ENCODE data around the gene MMP13.
"Not testable (repeated sequence)": the region's sequence is repeated elsewhere in the genome, so short reads cannot be mapped to it uniquely, and the experiment has no call there.

MMP13 gene

GRCh38 chr11:102935514-102935913 lies 20.0 kb downstream of the MMP13 start:
- DNase-seq (ENCODE audit: low read depth) = no peak

GRCh38 chr11:102934735-102935134 lies 20.8 kb downstream of the MMP13 start:
- no peak for DNase-seq (ENCODE audit: low read depth)

- no peak for DNase-seq (ENCODE audit: low read depth)
These were observed 21.9 kb downstream of the MMP13 start for GRCh38 chr11:102933627-102934026.

GRCh38 chr11:102932678-102933077 lies 22.9 kb downstream of the MMP13 start:
- no peak for DNase-seq (ENCODE audit: low read depth)

GRCh38 chr11:102930451-102930850 lies 25.1 kb downstream of the MMP13 start:
- no peak for DNase-seq (ENCODE audit: low read depth)

GRCh38 chr11:102929972-102930371 lies 25.6 kb downstream of the MMP13 start:
- DNase-seq (ENCODE audit: low read depth) = no peak

DNA sequence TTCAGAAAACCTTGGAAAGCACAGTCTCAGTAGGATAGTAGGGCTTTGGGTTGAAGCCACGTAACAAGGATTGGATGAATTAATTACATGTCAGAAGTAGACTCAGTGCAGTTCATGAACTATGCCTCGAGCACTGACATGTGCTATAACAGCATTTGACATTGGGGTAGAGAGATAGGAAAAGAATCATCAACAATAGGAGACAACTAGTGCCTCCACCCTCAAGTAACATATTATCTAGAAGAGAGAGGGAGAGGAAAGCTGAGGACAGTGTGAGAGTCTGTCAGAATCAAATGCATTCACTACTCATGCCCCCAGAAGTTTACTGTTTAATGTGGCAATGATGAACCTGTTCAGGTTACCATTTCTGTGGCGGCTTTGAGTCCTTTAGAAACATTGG lies 26.4 kb downstream of the MMP13 start:
- DNase-seq (ENCODE audit: low read depth) = no peak

DNA sequence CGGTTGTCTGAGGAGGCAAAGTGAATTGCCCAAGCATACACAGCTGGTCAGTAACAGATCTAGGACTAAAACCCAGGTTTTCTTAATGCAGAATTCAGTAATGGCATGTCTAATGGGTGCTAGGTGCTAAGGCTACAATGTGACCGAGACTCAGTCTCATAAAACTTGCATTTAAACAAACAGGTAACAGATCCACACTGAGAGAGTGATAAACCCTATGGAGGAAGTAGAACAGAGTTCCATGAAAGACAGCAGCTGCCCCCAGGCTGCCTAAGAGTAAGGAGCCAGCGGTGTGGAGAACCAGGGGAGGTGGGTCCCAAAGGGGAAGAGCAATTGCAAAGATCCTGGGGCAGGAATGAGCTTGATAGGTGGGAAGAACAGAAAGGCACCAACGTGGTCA lies 27.3 kb downstream of the MMP13 start:
- DNase-seq (ENCODE audit: low read depth) = no peak

DNA sequence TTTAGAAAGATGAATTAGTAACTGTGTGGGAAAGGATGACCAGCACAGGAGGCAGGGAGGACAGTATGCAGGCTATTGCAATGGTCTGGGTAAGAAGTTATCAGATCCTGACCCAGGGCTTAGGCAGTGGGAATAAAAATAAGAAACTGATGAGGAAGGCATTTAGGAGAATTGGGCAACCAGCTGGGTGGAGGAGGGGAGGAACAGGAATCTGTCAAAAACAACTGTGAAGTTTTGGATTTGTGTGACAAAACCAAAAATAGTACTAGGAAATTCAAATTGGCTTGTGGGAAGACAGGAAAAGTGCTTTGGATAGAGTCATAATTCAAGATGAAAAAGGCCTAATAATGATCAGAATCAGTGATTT lies 27.9 kb downstream of the MMP13 start:
- no peak for DNase-seq (ENCODE audit: low read depth)

- DNase-seq (ENCODE audit: low read depth) = no peak
These were observed 28.4 kb downstream of the MMP13 start for GRCh38 chr11:102926961-102927623.

DNA sequence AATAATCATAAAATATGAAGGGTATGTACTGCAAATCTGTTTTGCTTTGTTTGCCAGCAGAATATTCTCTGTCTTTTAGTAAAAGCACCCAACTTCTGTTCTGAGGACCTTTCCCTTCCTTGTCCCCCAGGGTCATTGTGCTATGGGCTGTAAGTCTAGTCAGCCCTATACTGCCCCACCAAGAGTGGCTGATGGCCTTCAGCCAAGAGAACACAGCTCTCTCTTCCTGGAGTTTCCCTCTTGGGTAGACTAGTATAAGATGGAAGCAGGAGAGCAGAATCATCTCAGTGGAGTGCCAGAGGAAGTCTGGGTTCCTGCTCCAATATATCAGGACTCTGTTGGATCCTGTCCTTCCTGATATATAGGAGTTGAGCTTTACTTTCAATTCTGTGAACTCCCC lies 29.0 kb downstream of the MMP13 start:
- DNase-seq (ENCODE audit: low read depth) = no peak

DNA sequence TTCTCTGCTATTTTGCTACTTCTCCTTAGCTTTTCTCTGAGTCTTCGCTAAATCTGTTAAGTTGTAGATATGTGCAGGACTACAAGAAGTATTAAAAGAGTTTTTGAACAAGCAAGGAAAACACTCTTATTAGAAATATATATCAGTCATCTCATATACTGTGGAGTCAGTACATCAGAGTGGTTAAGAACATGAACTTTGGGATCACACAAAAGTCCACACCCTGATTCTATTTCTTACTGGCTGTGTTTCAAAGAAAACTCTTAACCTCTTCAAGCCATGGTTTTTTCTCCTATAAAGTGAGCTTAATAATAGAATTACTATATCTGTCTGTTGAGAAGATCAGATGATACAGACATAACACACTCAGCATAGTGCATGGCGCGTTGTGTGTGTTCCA lies 29.5 kb downstream of the MMP13 start:
- DNase-seq (ENCODE audit: low read depth) = no peak

DNA sequence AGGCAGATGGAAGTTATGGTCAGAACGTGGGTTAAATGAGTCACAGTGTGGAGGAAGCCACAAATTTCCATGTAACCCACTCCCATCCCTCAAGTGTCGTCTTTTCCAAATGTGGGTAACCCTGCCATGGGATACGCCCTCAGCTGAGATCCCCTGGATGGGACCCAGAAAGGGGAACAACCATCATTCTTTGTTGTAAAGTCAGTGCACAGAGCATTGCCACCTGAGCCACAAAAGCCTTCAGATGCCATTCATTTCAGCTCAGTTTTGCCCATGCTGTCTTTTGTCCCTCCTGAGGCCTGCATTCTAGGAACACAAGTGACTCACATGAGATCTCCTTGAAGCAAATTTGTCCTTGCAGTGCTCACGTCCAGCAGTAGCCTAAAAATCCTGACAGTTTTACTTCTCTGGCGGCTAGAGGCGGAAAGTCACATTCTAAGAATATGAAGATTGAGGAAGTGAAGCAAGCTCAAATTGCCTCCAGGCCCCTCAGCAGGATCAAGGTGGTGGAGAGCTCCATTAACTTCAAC lies 30.6 kb downstream of the MMP13 start:
- no peak for DNase-seq (ENCODE audit: low read depth)

GRCh38 chr11:102921587-102922220 lies 33.8 kb downstream of the MMP13 start:
- DNase-seq (ENCODE audit: low read depth) = no peak

- DNase-seq (ENCODE audit: low read depth) = no peak
These were observed 35.3 kb downstream of the MMP13 start for GRCh38 chr11:102920118-102920684.

- no peak for DNase-seq (ENCODE audit: low read depth)
These were observed 40.5 kb downstream of the MMP13 start for GRCh38 chr11:102915044-102915375.

GRCh38 chr11:102914238-102915043 lies 41.1 kb downstream of the MMP13 start:
- DNase-seq (ENCODE audit: low read depth) = no peak

DNA sequence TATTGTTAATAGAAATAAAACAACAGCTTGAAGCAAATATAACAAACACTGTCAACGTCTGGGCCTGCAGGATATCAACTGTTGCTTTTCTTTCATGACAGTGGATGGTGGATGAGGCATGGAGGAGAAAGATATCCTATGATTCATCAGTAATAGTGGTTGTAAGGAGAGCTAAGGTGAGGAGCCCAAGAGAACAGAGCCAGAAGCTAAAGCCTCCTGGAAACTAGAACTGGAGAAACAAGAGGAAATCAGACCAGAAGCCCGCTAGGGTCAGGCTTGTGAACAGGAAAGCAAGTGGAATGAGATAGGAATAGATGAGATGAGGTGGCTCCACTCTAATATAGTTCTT lies 43.1 kb downstream of the MMP13 start:
- DNase-seq (ENCODE audit: low read depth) = no peak

DNA sequence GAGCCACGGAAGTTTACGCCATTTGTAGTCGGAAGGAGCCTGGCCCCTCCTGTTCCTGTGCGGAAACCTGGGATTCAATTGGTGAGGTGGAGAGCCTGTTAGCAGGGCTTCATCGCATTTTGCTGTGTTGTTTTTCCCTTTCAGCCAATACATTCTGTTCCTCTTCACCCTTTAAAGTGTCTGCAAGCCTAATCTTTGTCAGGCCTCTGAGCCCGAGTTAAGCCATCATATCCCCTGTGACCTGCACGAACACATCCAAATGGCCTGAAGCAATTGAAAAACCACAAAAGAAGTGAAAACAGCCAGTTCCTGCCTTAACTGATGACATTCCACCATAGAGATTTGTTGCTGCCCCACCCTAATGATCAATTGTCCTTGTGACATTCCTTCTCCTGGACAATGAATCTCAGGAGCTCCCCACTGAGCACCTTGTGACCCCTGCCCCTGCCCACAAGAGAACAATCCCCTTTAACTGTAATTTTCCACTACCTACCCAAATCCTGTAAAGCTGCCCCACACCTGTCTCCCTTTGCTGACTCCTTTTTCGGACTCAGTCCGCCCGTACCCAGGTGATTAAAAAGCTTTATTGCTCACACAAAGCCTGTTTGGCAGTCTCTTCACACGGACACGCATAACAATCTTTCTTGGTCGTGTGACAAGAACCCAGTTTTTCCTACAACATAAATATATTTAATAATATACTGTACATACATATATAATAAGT lies 43.6 kb downstream of the MMP13 start:
- no peak for DNase-seq (ENCODE audit: low read depth)

- not testable (repeated sequence) for DNase-seq (ENCODE audit: low read depth)
These were observed 49.7 kb downstream of the MMP13 start for GRCh38 chr11:102905848-102906247.

DNA sequence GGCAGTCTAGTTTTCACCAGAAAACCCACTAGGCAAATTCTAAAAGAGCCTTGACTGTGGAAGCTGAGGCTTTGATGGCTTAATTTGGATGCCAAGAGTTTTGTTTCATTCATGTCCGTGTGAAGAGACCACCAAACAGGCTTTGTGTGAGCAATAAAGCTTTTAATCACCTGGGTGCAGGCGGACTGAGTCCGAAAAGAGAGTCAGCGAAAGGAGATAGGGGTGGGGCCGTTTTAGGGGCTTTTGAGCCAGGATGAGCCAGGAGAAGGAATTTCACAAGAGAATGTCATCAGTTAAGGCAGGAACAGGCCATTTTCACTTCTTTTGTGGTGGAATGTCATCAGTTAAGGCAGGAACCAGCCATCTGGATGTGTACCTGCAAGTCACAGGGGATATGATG lies 51.6 kb downstream of the MMP13 start:
- not testable (repeated sequence) for DNase-seq (ENCODE audit: low read depth)

DNA sequence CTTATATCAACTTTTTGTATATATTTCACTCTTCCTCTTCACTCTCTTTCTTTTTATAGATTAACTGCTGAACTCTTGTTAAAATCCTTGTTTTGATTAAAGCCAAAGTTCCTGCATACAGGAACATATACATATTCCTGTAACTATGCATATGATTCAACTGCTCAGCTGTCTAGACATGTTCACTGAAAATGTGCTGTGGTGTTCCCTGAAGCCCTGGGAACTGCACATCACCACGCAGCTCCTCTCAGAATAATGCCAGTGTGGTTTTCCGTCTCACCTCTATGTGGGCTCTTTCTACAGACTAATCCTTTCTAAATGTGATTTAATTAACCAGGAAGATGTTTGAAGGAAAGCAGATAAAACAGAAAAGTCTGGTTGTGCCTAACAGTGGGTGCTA lies 55.2 kb downstream of the MMP13 start:
- no peak for DNase-seq (ENCODE audit: low read depth)

Data from stimulated activated CD8-positive, alpha-beta memory T cell treated with anti-CD3 and anti-CD28 coated beads, Interleukin-12 subunit alpha, Interleukin-12 subunit beta, amount 100 ng/mL, for 1 hour (primary cell).